Kidney epithelial cell (primary cell): ENCODE measurements around the gene FBXO17. TPM values are rescaled to one million over a fixed set of nuclear protein-coding genes. Genes with fewer than 3 reads are reported as not detected.

Experiments used
- DNase-seq: peaks from one replicate; pipeline ENCODE4 v3.0.0-alpha.2; 2010; ENCODE audit warnings: low read depth
- H3K27me3 ChIP-seq: 2 replicates; pipeline ENCODE4 v1.6.0; 2011; ENCODE audit warnings: low read length; ENCODE audit not compliant: control insufficient read depth, insufficient read depth
- H3K36me3 ChIP-seq: 2 replicates; pipeline ENCODE4 v1.5.1; 2011; ENCODE audit warnings: low read length; ENCODE audit not compliant: control insufficient read depth, insufficient read depth
- H3K4me3 ChIP-seq: 2 replicates; pipeline ENCODE4 v1.5.1; 2011; ENCODE audit warnings: low read depth, mild to moderate bottlenecking, control low read depth, low read length
- CTCF ChIP-seq: IDR thresholded peaks from 2 replicates; pipeline ENCODE4 v1.5.1; 2011; ENCODE audit warnings: mild to moderate bottlenecking, moderate library complexity, low read length, control low read depth, inconsistent platforms; ENCODE audit not compliant: insufficient read depth, poor library complexity, severe bottlenecking
- total RNA-seq: library from RNA; depleted of rRNA; stranded (reverse); fragments of >200 nt; gene quantifications from 2 replicates; pipeline ENCODE4 v1.2.3, GENCODE V29; 2015

The FBXO17 gene
- total RNA-seq, 1 donor from 2014 or later: 17.9 TPM

GRCh38 chr19:38985262-38985661 is 9.7 kb upstream of the FBXO17 start:
- no peak for TF ChIP-seq CTCF
- Histone ChIP-seq H3K4me3 (no peak overlapping the region), H3K27me3 (no peaks in the 10 kb centered on the region), H3K36me3 (no peaks in the 10 kb centered on the region)
- DNase-seq: no peak

- TF ChIP-seq CTCF: no peak
- no peak for DNase-seq
- H3K27me3 ChIP-seq: no peaks in the 10 kb centered on the region
- H3K36me3 ChIP-seq: no peaks in the 10 kb centered on the region
- no peak overlapping the region for H3K4me3 ChIP-seq
Observed at GRCh38 chr19:38980583-38981374, 5.2 kb upstream of the FBXO17 start.

GRCh38 chr19:38979812-38980211 is 4.3 kb upstream of the FBXO17 start:
- H3K4me3 ChIP-seq: no peak overlapping the region
- no peak for TF ChIP-seq CTCF
- H3K27me3 ChIP-seq: no peaks in the 10 kb centered on the region
- DNase-seq: no peak
- no peaks in the 10 kb centered on the region for H3K36me3 ChIP-seq

- no peak for DNase-seq
- H3K36me3 ChIP-seq: no peaks in the 10 kb centered on the region
- H3K27me3 ChIP-seq: no peaks in the 10 kb centered on the region
- TF ChIP-seq CTCF: no peak
- no peak overlapping the region for H3K4me3 ChIP-seq
Observed at GRCh38 chr19:38978326-38978689, 2.8 kb upstream of the FBXO17 start.

GRCh38 chr19:38977445-38978325 is 2.1 kb upstream of the FBXO17 start:
- Histone ChIP-seq H3K36me3 (no peaks in the 10 kb centered on the region), H3K4me3 (no peak overlapping the region), H3K27me3 (no peaks in the 10 kb centered on the region)
- no peak for TF ChIP-seq CTCF
- no peak for DNase-seq
